GM06990 (cell line): Measurements from ENCODE around the gene BLTP3B.

Experiments used
- DNase-seq: peaks from one replicate; pipeline ENCODE4 v3.0.0-alpha.2; 2011; ENCODE audit not compliant: insufficient read length; ENCODE audit errors: extremely low read depth
- H3K27me3 ChIP-seq: replicated peaks from 2 replicates; pipeline ENCODE4 v1.6.0; 2011; ENCODE audit warnings: low read length; ENCODE audit not compliant: control insufficient read depth, insufficient read depth
- H3K36me3 ChIP-seq: 2 replicates; pipeline ENCODE4 v1.5.1; 2011; ENCODE audit warnings: low read length; ENCODE audit not compliant: control insufficient read depth, insufficient read depth
- H3K4me3 ChIP-seq: replicated peaks from 2 replicates; pipeline ENCODE4 v1.5.1; 2011; ENCODE audit warnings: low read depth, mild to moderate bottlenecking, control low read depth, low read length
- CTCF ChIP-seq: IDR thresholded peaks from 2 replicates; pipeline ENCODE4 v1.5.1; 2011; ENCODE audit warnings: low read length, control low read depth, mild to moderate bottlenecking, inconsistent platforms; ENCODE audit not compliant: insufficient read depth, poor library complexity, severe bottlenecking

BLTP3B gene

DNA sequence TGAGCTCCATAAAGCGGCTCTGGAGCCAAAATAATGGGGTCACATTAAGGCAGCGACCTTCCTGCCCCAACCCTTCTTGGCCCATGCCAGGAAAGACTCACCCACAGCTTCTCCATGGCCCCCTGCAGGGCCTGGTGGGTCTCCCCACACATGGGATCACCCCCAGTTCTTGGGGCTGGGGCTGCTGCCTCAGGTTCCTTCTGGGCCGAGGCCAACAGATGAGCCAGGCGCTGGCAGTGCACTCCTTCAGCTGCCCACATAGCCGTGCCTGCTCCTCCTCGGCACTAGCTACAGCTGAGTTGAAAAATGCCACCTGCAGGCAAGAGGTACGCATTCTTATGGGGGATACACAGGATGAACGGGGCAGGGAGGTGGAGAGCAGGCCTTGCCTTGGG is 14.8 kb upstream of the BLTP3B start:
- Histone ChIP-seq H3K27me3 (no peaks in the 10 kb centered on the region), H3K4me3 (no peak overlapping the region), H3K36me3 (no peaks in the 10 kb centered on the region)
- TF ChIP-seq CTCF, result no peak
- DNase-seq, result no peak

DNA sequence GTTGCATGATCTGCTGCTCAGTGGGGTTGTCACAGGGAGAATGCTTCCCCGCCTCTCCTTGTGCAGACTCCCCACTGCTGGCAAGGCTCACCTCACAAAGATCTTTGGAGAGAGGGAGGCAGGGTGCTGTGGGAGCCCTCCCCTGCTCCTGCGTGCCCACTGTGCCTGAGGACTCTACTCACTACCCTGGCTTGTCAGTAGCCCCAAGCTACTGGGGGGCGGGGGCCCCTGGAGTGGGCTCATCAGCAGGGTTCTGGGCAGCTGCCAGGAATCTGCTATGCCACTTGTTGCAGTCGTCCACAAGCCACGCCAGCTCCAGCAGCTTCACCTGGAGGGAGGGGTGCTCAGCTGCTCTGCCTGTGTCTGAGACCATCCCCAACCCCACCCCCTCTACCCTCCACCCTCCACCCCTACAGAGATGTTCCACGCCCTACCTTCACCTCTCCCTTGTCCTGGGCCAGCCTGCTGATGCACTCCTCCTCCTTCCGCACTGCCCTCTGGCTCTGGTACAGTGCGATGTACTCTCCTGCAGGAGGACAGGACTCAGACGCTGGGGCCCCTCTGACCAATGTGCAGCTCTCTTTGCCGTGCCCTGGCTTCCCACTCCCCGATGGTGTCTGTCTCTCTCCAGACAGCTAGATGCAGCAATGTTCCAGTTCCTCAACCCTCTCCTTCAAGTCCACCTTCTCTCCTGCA is 14.2 kb upstream of the BLTP3B start:
- Histone ChIP-seq H3K36me3 (no peaks in the 10 kb centered on the region), H3K4me3 (no peak overlapping the region), H3K27me3 (no peaks in the 10 kb centered on the region)
- TF ChIP-seq CTCF, result no peak
- DNase-seq, result no peak

DNA sequence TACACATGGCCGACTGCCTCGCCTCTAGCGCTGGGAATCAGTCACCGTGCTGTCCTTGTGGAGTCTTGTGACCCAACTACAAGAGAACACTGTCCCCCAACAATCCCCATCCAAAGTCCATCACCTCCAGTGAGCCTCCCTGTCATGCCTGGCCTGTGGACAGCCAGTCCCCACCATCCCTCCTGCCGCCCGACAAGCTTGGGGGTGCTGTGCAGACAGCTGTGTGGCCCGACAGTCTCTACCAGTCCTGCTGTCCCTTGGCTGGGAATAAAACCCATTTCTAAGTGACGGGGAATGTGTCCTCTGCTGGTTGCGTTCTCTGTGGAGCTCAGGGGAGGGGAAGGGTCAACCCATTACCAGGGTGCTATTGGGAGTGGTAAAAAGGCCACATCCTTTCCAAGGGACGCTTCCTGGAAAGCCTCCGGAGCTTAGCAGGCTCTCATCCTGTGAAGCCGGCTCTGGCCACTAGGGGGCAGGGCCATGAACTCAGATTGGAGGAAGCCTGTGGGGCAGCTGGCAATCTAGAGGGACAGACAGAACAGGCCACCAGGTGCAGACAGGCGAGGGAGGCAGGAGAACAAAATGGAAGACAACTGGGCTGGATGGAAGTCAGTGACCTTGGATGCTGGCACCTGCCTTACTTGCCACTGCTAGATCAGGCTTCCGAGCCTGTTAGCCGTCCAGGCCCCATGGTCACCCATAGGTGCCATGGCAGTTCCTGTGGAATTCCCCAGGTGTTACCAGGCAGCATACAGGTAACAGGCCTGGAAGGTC is 12.0 kb upstream of the BLTP3B start:
- Histone ChIP-seq H3K36me3 (no peaks in the 10 kb centered on the region), H3K27me3 (no peaks in the 10 kb centered on the region), H3K4me3 (no peak overlapping the region)
- peak; percentile 40 for DNase-seq
- TF ChIP-seq CTCF, result peak; percentile 97

- no peak overlapping the region for H3K4me3 ChIP-seq
- H3K27me3 ChIP-seq, result no peaks in the 10 kb centered on the region
- no peak for TF ChIP-seq CTCF
- no peaks in the 10 kb centered on the region for H3K36me3 ChIP-seq
- DNase-seq, result no peak
These were observed 10.5 kb upstream of the BLTP3B start for GRCh38 chr12:100153131-100153530.

DNA sequence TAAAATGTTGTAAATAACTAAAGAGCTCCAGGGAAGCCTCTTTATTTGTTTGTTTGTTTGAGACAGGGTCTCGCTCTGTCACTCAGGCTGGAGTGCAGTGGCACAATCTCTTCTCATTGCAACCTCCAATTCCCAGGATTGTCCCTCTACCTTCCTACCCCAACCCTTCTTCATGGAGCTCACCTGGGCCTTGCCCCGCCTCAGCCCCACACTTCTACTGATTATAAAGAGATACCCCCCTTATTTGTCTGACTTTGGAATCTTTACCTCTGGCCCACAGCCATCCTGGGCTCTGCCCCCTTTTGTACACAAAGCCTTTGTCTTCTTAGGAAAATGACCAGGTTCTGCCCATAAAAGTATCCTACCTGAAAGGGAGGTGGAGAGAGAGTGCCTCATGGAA is 9.1 kb upstream of the BLTP3B start:
- no peak for DNase-seq
- Histone ChIP-seq H3K27me3 (no peaks in the 10 kb centered on the region), H3K36me3 (no peaks in the 10 kb centered on the region), H3K4me3 (no peak overlapping the region)
- TF ChIP-seq CTCF, result no peak
